Fibroblast of mammary gland (primary cell): ENCODE results near the gene RNF7.

Experiments
- DNase-seq: peaks from one replicate; pipeline ENCODE4 v3.0.0-alpha.2; 2010; ENCODE audit warnings: low read depth
- H3K4me3 ChIP-seq: 2 replicates; pipeline ENCODE4 v1.5.1; 2011; ENCODE audit warnings: low read depth, mild to moderate bottlenecking, low read length, moderate library complexity; ENCODE audit not compliant: control insufficient read depth
- TF ChIP-seq, protein P1 (sequence below): conservative IDR thresholded peaks from 2 replicates; pipeline ENCODE4 v1.5.1; 2011; ENCODE audit warnings: low read depth, low read length, inconsistent platforms; ENCODE audit not compliant: control insufficient read depth, insufficient read depth

Gene RNF7

GRCh38 chr3:141723255-141723654 lies 14.8 kb upstream of the RNF7 start:
- no peak overlapping the region for H3K4me3 ChIP-seq
- TF ChIP-seq, protein P1, sequence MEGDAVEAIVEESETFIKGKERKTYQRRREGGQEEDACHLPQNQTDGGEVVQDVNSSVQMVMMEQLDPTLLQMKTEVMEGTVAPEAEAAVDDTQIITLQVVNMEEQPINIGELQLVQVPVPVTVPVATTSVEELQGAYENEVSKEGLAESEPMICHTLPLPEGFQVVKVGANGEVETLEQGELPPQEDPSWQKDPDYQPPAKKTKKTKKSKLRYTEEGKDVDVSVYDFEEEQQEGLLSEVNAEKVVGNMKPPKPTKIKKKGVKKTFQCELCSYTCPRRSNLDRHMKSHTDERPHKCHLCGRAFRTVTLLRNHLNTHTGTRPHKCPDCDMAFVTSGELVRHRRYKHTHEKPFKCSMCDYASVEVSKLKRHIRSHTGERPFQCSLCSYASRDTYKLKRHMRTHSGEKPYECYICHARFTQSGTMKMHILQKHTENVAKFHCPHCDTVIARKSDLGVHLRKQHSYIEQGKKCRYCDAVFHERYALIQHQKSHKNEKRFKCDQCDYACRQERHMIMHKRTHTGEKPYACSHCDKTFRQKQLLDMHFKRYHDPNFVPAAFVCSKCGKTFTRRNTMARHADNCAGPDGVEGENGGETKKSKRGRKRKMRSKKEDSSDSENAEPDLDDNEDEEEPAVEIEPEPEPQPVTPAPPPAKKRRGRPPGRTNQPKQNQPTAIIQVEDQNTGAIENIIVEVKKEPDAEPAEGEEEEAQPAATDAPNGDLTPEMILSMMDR = no peak
- no peak for DNase-seq

DNA sequence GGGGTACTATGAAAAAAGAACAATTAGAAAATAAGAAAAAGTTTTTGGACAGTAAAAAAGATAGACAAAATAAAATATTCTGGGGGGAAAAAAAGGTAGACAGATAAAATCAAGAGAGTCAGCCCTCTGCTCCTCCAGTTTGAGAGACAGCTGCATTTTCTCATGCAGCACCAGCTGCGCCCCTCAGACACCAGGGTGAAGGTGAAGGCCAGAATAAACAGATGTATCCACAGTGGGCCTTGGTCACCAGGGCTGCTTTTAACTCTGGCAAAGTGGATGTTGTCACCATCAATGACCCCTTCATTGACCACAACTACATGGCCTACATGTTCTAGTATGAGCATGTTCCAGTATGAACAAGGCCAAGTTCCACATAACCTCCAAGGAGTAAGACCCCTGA lies 13.9 kb upstream of the RNF7 start:
- TF ChIP-seq, protein P1 = no peak

DNA sequence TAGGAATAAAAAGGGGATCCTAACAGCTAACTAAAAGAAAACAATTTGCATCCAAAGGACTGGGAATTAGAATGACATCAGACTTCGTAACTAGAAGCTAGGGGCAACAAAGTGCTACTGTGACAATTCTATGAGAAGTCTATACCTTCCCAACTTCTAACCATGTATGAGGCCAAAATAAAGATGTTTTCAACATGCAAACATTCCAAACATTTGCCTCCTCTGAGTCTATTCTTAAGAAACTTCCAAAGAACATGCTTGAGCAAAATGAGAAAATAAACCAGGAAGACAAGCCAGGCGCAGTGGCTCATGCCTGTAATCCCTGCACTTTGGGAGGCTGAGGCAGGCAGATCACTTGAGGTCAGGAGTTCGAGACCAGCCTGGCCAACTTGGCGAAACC lies 13.1 kb upstream of the RNF7 start:
- TF ChIP-seq, protein P1 = no peak
- no peak for DNase-seq
- no peak overlapping the region for H3K4me3 ChIP-seq

More for the DNA sequence above, 13.9 kb upstream of the RNF7 start:
- DNase-seq = no peak
- no peak overlapping the region for H3K4me3 ChIP-seq

- TF ChIP-seq, protein P1 = no peak
- no peak for DNase-seq
- H3K4me3 ChIP-seq = no peak overlapping the region
These were observed 11.6 kb upstream of the RNF7 start for GRCh38 chr3:141726483-141726882.

- TF ChIP-seq, protein P1 = no peak
- peak; percentile 5 for DNase-seq
- H3K4me3 ChIP-seq = no peak overlapping the region
These were observed 9.7 kb upstream of the RNF7 start for GRCh38 chr3:141728355-141728892.

- no peak for DNase-seq
- no peak overlapping the region for H3K4me3 ChIP-seq
- TF ChIP-seq, protein P1 = peak; percentile 7
These were observed 8.9 kb upstream of the RNF7 start for GRCh38 chr3:141729240-141729639.

DNA sequence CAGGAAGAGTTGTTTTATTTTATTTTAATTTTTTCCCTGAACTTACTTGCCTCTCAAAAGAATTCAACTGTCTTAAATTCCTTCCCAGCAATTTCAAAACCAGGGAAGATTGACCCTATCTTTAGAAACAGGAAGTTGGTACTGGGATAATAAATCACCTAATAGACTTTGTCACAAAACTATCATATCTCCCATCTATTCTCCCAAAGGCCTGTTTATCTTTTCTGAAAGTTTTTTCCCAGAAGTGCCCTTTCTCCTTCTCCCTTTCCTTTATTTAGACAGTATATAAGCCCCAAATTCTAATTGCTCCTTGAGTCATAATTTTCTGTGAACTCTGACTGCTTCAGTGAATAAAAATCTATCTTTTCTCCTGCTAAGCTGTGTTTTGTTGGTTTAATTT lies 2.9 kb upstream of the RNF7 start:
- no peak overlapping the region for H3K4me3 ChIP-seq
- TF ChIP-seq, protein P1 = no peak
- no peak for DNase-seq
